ENCODE measurements around the gene TWIST2.

Gene TWIST2

DNA sequence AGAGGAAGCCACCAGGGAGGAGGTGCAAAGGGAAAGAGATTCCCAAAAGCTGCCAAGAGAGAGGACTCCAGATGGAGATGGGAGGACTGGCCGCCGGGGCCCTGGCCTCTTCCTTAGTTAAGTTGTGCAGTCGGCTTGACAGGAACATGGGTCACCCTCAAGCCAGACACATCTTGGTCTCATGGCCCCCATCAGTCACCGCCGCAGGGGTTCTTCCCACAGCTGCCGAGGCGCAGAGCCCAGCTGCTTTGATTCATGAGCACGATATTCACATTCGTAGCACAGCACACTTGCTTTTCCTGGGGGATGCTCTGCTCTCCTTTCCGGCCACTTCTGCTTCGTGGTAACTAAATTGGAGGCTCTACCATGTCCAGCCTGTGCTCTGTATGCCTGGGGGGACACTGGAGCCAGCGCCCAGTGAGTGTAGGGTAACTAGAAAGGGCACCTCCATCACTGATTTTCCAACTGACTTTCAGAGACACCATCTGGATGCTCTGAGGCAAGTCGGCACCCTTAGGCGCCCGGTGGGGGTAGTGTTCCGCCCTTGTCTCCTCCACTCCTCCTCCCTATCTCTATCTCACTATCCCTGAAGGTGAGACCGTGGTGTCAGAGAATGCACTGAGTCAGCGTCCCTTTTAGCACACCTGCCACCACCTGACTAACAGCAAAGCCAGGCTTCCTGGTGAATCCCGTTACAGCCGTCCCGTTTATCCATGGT, 13.3 kb downstream of the TWIST2 start:
- no peak for DNase-seq (ENCODE audit: low read depth)
- TF ChIP-seq, protein P1, sequence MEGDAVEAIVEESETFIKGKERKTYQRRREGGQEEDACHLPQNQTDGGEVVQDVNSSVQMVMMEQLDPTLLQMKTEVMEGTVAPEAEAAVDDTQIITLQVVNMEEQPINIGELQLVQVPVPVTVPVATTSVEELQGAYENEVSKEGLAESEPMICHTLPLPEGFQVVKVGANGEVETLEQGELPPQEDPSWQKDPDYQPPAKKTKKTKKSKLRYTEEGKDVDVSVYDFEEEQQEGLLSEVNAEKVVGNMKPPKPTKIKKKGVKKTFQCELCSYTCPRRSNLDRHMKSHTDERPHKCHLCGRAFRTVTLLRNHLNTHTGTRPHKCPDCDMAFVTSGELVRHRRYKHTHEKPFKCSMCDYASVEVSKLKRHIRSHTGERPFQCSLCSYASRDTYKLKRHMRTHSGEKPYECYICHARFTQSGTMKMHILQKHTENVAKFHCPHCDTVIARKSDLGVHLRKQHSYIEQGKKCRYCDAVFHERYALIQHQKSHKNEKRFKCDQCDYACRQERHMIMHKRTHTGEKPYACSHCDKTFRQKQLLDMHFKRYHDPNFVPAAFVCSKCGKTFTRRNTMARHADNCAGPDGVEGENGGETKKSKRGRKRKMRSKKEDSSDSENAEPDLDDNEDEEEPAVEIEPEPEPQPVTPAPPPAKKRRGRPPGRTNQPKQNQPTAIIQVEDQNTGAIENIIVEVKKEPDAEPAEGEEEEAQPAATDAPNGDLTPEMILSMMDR (IDR thresholded peaks at IDR 0.05; ENCODE audit: insufficient read depth, low read depth, low read length, missing control alignments): no peak
- no peak overlapping the region for H3K4me3 ChIP-seq (ENCODE audit: low read depth, low read length)

DNA sequence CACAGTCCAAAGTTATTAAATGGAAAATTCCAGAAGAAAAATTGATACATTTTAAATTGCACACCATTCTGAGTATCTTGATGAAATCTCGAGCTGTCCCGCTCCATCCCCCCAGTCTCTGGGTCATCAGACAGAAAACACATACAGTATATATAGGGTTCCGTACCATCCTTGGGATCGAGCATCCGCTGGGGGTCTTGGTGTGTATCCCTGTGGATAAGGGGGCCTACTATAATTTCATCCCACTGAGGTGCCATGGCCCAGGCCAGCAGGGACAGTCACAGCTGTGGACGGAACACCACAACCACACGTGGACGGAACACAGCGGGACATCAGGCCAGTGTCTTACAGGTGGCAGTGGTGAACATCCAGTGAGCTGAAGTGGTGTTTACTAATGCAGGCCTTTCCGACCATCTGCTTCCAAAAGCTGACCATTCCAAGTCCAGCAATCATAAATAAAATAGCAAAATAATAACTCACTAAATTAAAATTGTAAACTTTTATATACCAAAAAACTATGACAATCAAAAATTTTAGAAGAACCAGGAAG, 14.0 kb downstream of the TWIST2 start:
- TF ChIP-seq, protein P1 (IDR thresholded peaks at IDR 0.05; ENCODE audit: insufficient read depth, low read depth, low read length, missing control alignments): no peak
- H3K4me3 ChIP-seq (ENCODE audit: low read depth, low read length): no peak overlapping the region
- DNase-seq (ENCODE audit: low read depth): no peak

DNA sequence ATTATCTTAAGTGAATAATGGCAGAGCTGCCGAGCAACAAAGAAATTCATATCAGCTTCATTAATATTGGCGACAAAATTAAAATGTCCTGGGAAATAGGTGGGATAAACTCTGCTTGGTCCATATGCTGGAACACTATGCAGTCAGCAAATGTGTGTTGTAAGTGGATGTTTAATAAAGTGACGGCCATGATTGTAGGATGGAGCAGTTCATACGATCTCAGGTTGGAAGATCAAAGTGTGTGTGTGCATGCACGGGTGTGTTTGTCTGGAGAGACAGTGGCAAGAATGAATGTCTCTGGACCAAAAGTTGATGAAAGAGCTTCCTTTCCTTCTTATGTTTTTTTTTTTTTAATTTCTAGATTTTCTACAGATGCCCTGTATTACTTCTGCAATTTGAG, 14.8 kb downstream of the TWIST2 start:
- TF ChIP-seq, protein P1 (IDR thresholded peaks at IDR 0.05; ENCODE audit: insufficient read depth, low read depth, low read length, missing control alignments): no peak
- DNase-seq (ENCODE audit: low read depth): no peak
- no peak overlapping the region for H3K4me3 ChIP-seq (ENCODE audit: low read depth, low read length)

DNA sequence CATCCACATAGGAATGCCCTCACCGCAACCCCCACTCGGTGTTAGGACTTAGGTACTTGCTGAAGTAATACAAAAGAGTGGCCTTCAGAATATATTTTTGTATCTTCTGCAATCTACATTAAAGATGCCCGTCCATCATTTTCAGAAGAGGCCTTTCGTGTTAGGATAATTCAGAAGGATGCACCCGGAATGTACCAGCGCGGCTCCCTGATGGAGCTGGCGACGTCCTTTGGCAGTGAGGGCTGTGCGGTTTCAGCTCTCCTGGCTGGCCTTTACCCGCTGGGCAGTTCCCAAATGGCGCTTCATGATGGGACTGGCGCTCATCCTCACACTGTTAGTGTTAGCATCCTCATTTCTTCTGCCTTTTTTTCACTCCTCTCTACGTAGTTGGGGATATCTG, 15.3 kb downstream of the TWIST2 start:
- no peak for DNase-seq (ENCODE audit: low read depth)
- H3K4me3 ChIP-seq (ENCODE audit: low read depth, low read length): no peak overlapping the region
- TF ChIP-seq, protein P1 (IDR thresholded peaks at IDR 0.05; ENCODE audit: insufficient read depth, low read depth, low read length, missing control alignments): no peak

- no peak overlapping the region for H3K4me3 ChIP-seq (ENCODE audit: low read depth, low read length)
- DNase-seq (ENCODE audit: low read depth): no peak
Observed at GRCh38 chr2:238863749-238864206, 15.9 kb downstream of the TWIST2 start.

GRCh38 chr2:238864207-238865014, 16.5 kb downstream of the TWIST2 start:
- no peak for DNase-seq (ENCODE audit: low read depth)
- TF ChIP-seq, protein P1 (IDR thresholded peaks at IDR 0.05; ENCODE audit: insufficient read depth, low read depth, low read length, missing control alignments): no peak
- no peak overlapping the region for H3K4me3 ChIP-seq (ENCODE audit: low read depth, low read length)

More at GRCh38 chr2:238863749-238864206, 15.9 kb downstream of the TWIST2 start:
- TF ChIP-seq, protein P1 (IDR thresholded peaks at IDR 0.05; ENCODE audit: insufficient read depth, low read depth, low read length, missing control alignments): no peak

Data from GM12865 (cell line).